SK-N-SH treated with all-trans-retinoic acid at 6 μM for 48 hours (cell line): ENCODE measurements around the gene SLC4A5.

Source experiments
- ATAC-seq: fragments of 200-7000 bp; cut with Tn5 transposase; 3 replicates; pipeline ENCODE4 v1.9.1; 2020; ENCODE audit warnings: mild to moderate bottlenecking, moderate library complexity
- CREB5 ChIP-seq: fragments of 250-450 bp; sonication (Bioruptor Pico); IDR thresholded peaks from 2 replicates; pipeline ENCODE4 v1.5.1; 2020; ENCODE audit warnings: low read depth, mild to moderate bottlenecking, moderate library complexity
- CSRNP3 ChIP-seq: fragments of 250-450 bp; sonication (Bioruptor Pico); IDR thresholded peaks from 2 replicates; pipeline ENCODE4 v1.5.1; 2021; ENCODE audit warnings: mild to moderate bottlenecking, moderate library complexity
- ESRRG ChIP-seq: fragments of 250-450 bp; sonication (Bioruptor Pico); IDR thresholded peaks from 2 replicates; pipeline ENCODE4 v1.6.1; 2021; ENCODE audit warnings: mild to moderate bottlenecking
- GLIS3 ChIP-seq: fragments of 250-450 bp; sonication (Bioruptor Pico); IDR thresholded peaks from 2 replicates; pipeline ENCODE4 v1.5.0; 2020; ENCODE audit warnings: mild to moderate bottlenecking, moderate library complexity
- ISL1 ChIP-seq: fragments of 250-450 bp; sonication (Bioruptor Pico); IDR thresholded peaks from 2 replicates; pipeline ENCODE4 v2.1.2; 2022; ENCODE audit warnings: mild to moderate bottlenecking, moderate library complexity
- OSR1 ChIP-seq: fragments of 250-450 bp; sonication (Bioruptor Pico); IDR thresholded peaks from 2 replicates; pipeline ENCODE4 v1.8.0; 2022; ENCODE audit warnings: moderate library complexity, mild to moderate bottlenecking, inconsistent platforms
- PATZ1 ChIP-seq: fragments of 250-450 bp; sonication (Bioruptor Pico); IDR thresholded peaks from 2 replicates; pipeline ENCODE4 v1.8.0; 2020; ENCODE audit warnings: mild to moderate bottlenecking, moderate library complexity, borderline replicate concordance
- POU6F1 ChIP-seq: fragments of 250-450 bp; sonication (Bioruptor Pico); IDR thresholded peaks from 2 replicates; pipeline ENCODE4 v1.8.0; 2021; ENCODE audit warnings: low read depth, mild to moderate bottlenecking, moderate library complexity, borderline replicate concordance
- TCF4 ChIP-seq: fragments of 250-450 bp; sonication (Bioruptor Pico); IDR thresholded peaks from 2 replicates; pipeline ENCODE4 v1.8.0; 2021; ENCODE audit warnings: mild to moderate bottlenecking, moderate library complexity, borderline replicate concordance
- ZFP3 ChIP-seq: fragments of 250-450 bp; sonication (Bioruptor Pico); IDR thresholded peaks from 2 replicates; pipeline ENCODE4 v1.5.0; 2020; ENCODE audit warnings: mild to moderate bottlenecking, moderate library complexity
- ZNF565 ChIP-seq: fragments of 450-650 bp; formaldehyde crosslinking; conservative IDR thresholded peaks from 2 replicates; pipeline ENCODE4 v1.5.0; 2020; ENCODE audit warnings: low read depth, mild to moderate bottlenecking, moderate library complexity
- ZNF70 ChIP-seq: fragments of 450-650 bp; formaldehyde crosslinking; IDR thresholded peaks from 2 replicates; pipeline ENCODE4 v1.5.0; 2020; ENCODE audit warnings: mild to moderate bottlenecking, moderate library complexity
- ZNF8 ChIP-seq: fragments of 450-650 bp; formaldehyde crosslinking; IDR thresholded peaks from 2 replicates; pipeline ENCODE4 v1.5.0; 2020; ENCODE audit warnings: mild to moderate bottlenecking, moderate library complexity
- TF ChIP-seq, protein P1 (sequence below): fragments of 250-450 bp; sonication (Bioruptor Pico); IDR thresholded peaks from 2 replicates; pipeline ENCODE4 v1.5.0; 2020; ENCODE audit warnings: mild to moderate bottlenecking, moderate library complexity

Gene SLC4A5

DNA sequence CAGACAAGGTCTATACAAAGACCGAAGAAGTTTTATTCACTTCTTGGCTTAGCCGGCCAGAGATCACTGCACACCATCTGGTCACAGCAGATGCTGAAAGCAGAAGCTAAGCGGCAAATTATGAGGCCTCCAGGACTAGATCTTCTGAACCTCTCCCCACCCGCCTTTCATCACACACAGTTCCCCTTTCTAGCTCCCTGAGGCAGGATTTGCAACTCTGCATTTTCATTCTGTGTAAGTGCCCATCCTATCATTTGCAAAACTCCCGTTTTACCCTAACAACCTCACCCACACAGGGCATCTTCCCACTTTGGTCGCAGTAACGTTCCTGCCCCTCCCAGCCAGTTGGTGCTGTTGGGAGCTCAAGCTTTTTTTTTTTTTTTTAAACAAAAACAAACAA lies 161.5 kb downstream of the SLC4A5 start (continued):
- TF ChIP-seq PATZ1 (no peak), ESRRG (CRISPR knock-in tag) (no peak), OSR1 (CRISPR knock-in tag) (no peak)
- TF ChIP-seq, all 23 proteins: peak for 0

- TF ChIP-seq POU6F1 (no peak), ISL1 (CRISPR knock-in tag) (no peak), CREB5 (CRISPR knock-in tag) (no peak), TCF4 (CRISPR knock-in tag) (no peak), CSRNP3 (CRISPR knock-in tag) (no peak), GLIS3 (CRISPR knock-in tag) (no peak), ZNF565 (CRISPR knock-in tag) (no peak), ESRRG (CRISPR knock-in tag) (no peak), ZNF8 (CRISPR knock-in tag) (no peak), ZNF70 (CRISPR knock-in tag) (no peak), OSR1 (CRISPR knock-in tag) (no peak)
- TF ChIP-seq, protein P1, sequence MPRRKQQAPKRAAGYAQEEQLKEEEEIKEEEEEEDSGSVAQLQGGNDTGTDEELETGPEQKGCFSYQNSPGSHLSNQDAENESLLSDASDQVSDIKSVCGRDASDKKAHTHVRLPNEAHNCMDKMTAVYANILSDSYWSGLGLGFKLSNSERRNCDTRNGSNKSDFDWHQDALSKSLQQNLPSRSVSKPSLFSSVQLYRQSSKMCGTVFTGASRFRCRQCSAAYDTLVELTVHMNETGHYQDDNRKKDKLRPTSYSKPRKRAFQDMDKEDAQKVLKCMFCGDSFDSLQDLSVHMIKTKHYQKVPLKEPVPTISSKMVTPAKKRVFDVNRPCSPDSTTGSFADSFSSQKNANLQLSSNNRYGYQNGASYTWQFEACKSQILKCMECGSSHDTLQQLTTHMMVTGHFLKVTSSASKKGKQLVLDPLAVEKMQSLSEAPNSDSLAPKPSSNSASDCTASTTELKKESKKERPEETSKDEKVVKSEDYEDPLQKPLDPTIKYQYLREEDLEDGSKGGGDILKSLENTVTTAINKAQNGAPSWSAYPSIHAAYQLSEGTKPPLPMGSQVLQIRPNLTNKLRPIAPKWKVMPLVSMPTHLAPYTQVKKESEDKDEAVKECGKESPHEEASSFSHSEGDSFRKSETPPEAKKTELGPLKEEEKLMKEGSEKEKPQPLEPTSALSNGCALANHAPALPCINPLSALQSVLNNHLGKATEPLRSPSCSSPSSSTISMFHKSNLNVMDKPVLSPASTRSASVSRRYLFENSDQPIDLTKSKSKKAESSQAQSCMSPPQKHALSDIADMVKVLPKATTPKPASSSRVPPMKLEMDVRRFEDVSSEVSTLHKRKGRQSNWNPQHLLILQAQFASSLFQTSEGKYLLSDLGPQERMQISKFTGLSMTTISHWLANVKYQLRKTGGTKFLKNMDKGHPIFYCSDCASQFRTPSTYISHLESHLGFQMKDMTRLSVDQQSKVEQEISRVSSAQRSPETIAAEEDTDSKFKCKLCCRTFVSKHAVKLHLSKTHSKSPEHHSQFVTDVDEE (CRISPR knock-in tag), result no peak
- peak; percentile 30 for ATAC-seq
Observed at GRCh38 chr2:74179063-74179865, 164.0 kb downstream of the SLC4A5 start.

- peak; percentile 82 for TF ChIP-seq PATZ1
- TF ChIP-seq ISL1 (CRISPR knock-in tag), result no peak
- 0 out of 2 replicates have a peak, but pooled peaks have one; percentile 65 for TF ChIP-seq ZFP3 (CRISPR knock-in tag)
- ATAC-seq, result peak; percentile 98
Observed at GRCh38 chr2:74178211-74179062, 164.8 kb downstream of the SLC4A5 start, which contains the start of gene MOB1A. MOB1A (minus strand) TSS chr2:74178879; CDS start chr2:74178674, 205 bp downstream.
